AG09309 (cell line): ENCODE results near the gene TP53I13.

Source experiments
- DNase-seq: peaks from one replicate; pipeline ENCODE4 v3.0.0-alpha.2; 2010; ENCODE audit warnings: low read depth
- H3K4me3 ChIP-seq: 2 replicates; pipeline ENCODE4 v1.5.1; 2011; ENCODE audit warnings: mild to moderate bottlenecking, low read depth, low read length, moderate library complexity; ENCODE audit not compliant: control insufficient read depth
- TF ChIP-seq, protein P1 (sequence below): IDR thresholded peaks from 2 replicates; pipeline ENCODE4 v1.5.1; 2011; ENCODE audit warnings: mild to moderate bottlenecking, low read depth, low read length, inconsistent platforms; ENCODE audit not compliant: insufficient read depth, control insufficient read depth; ENCODE audit errors: missing control alignments

Gene TP53I13

GRCh38 chr17:29587591-29587990 is 19.1 kb downstream of the TP53I13 start:
- TF ChIP-seq, protein P1, sequence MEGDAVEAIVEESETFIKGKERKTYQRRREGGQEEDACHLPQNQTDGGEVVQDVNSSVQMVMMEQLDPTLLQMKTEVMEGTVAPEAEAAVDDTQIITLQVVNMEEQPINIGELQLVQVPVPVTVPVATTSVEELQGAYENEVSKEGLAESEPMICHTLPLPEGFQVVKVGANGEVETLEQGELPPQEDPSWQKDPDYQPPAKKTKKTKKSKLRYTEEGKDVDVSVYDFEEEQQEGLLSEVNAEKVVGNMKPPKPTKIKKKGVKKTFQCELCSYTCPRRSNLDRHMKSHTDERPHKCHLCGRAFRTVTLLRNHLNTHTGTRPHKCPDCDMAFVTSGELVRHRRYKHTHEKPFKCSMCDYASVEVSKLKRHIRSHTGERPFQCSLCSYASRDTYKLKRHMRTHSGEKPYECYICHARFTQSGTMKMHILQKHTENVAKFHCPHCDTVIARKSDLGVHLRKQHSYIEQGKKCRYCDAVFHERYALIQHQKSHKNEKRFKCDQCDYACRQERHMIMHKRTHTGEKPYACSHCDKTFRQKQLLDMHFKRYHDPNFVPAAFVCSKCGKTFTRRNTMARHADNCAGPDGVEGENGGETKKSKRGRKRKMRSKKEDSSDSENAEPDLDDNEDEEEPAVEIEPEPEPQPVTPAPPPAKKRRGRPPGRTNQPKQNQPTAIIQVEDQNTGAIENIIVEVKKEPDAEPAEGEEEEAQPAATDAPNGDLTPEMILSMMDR = no peak
- H3K4me3 ChIP-seq = peak overlapping the region; percentile 89
- no peak for DNase-seq

DNA sequence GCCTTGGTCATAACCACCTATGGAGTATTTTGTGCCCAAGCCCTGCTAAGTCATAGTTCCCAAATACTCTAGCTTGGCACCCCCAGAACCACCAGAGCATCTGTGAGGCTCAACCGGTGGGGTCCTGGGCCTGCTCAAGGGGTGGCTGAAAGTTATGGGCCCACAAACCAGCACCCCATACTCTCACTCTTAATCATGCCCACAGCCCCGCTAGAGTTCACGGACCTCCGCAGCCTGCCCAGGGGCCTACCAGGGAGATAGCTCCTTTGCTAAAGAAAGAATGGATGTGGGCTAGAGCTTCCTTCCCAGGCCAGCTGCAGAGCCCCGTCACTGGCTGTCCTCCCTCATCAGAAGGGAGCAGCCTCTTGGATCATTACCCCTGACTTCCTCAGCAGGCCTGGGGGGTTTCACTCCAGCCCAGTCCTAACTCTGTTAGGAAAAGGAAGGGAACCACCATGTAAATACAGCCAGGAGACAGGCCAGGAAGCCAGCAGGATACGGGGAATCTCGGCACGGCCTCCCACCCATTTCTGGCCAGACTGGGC is 19.6 kb downstream of the TP53I13 start:
- TF ChIP-seq, protein P1 = no peak
- H3K4me3 ChIP-seq = peak overlapping the region; percentile 89
- no peak for DNase-seq

GRCh38 chr17:29588562-29589411 is 20.3 kb downstream of the TP53I13 start:
- TF ChIP-seq, protein P1 = no peak
- peak overlapping the region; percentile 89 for H3K4me3 ChIP-seq
- DNase-seq = no peak

GRCh38 chr17:29589524-29590410 is 21.3 kb downstream of the TP53I13 start, which contains the start of gene GIT1:
TSS of gene GIT1 (minus strand) at chr17:29589648. CDS start at chr17:29589378, 270 bp downstream.
- TF ChIP-seq, protein P1 = no peak
- peak within 1 kb of the TSS; percentile 89 for H3K4me3 ChIP-seq
- DNase-seq = no peak

DNA sequence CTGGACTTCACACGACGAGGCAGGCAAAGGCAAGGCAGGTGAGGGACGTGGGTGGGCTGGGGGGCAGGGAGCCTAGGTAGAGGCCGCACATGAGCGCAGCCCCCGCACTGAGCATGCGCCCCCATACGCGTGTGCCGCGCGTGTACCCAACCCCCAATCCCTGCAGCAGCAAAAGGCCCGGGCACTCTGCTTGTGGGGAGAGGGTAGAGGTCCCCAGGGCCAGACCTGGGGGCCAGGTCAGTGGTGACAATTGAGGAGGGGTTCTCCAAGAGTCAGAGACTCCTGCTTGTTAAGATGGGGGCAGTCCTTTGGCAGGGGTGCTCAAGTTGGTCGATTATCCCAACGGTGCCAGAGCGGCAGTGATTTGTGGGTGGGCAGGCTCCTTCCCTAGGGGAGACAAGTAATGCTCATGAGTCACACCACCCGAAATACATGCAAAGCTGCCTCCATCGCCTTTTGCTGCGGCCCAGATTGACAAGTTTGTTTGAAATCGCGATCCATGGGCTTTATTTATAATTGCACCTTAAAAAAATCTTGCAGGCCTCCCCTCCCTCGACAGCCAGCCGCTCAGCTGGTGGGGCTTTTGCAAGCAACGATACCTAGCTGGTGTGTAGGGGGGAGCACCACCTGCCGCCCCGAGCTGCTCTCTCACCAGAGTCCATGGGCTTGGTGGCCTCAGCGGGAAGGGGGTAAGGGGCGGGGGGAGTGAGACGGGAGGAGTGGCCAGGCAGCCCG is 22.1 kb downstream of the TP53I13 start:
- peak overlapping the region; percentile 48 for H3K4me3 ChIP-seq
- no peak for DNase-seq
- TF ChIP-seq, protein P1 = no peak

- peak overlapping the region; percentile 16 for H3K4me3 ChIP-seq
- TF ChIP-seq, protein P1 = no peak
- no peak for DNase-seq
Observed at GRCh38 chr17:29591146-29591736, 22.7 kb downstream of the TP53I13 start.
